Mesothelial cell of epicardium (in vitro differentiated cells): ENCODE measurements around the gene FAM209A. TPM values are rescaled to one million over a fixed set of nuclear protein-coding genes. Genes with fewer than 3 reads are reported as not detected.
"Not testable (repeated sequence)": the region's sequence is repeated elsewhere in the genome, so short reads cannot be mapped to it uniquely, and the experiment has no call there.

Experiments used
- DNase-seq, 2 experiments: peaks; one replicate each; pipeline ENCODE4 v3.0.0; 2021; ENCODE audit warnings: low spot score in 2 of 2; ENCODE audit not compliant: unreplicated experiment in 2 of 2
- H3K27ac Mint-ChIP-seq: 2 replicates; pipeline ENCODE4 v1.8.0; 2021; ENCODE audit warnings: mixed read lengths
- H3K27me3 Mint-ChIP-seq: 2 replicates; pipeline ENCODE4 v1.8.0; 2021; ENCODE audit warnings: low read depth, mixed read lengths
- H3K36me3 Mint-ChIP-seq: 2 replicates; pipeline ENCODE4 v1.8.0; 2021; ENCODE audit warnings: mixed read lengths
- H3K4me1 Mint-ChIP-seq: 2 replicates; pipeline ENCODE4 v1.8.0; 2021; ENCODE audit warnings: mixed read lengths
- H3K4me3 Mint-ChIP-seq: 2 replicates; pipeline ENCODE4 v1.8.0; 2021; ENCODE audit warnings: mild to moderate bottlenecking, moderate library complexity, mixed read lengths
- H3K9me3 Mint-ChIP-seq: 2 replicates; pipeline ENCODE4 v1.8.0; 2021; ENCODE audit warnings: mixed read lengths
- total RNA-seq: library from RNA; stranded (reverse); gene quantifications from 3 replicates; pipeline ENCODE4 v1.2.1, GENCODE V29; 2021
- TF ChIP-seq, protein P1 (sequence below): fragments of 200-600 bp; sonication (generic); IDR thresholded peaks from one replicate; pipeline ENCODE4 v1.5.0; 2021; ENCODE audit warnings: antibody characterized with exemption; ENCODE audit not compliant: unreplicated experiment

FAM209A gene
- total RNA-seq, 1 donor from 2014 or later: 0.34 TPM

- H3K4me3 Mint-ChIP-seq: no peak overlapping the region
- no peak overlapping the region for H3K27ac Mint-ChIP-seq
- H3K36me3 Mint-ChIP-seq: no peaks in the 10 kb centered on the region
- H3K27me3 Mint-ChIP-seq: no peaks in the 10 kb centered on the region
- TF ChIP-seq, protein P1, sequence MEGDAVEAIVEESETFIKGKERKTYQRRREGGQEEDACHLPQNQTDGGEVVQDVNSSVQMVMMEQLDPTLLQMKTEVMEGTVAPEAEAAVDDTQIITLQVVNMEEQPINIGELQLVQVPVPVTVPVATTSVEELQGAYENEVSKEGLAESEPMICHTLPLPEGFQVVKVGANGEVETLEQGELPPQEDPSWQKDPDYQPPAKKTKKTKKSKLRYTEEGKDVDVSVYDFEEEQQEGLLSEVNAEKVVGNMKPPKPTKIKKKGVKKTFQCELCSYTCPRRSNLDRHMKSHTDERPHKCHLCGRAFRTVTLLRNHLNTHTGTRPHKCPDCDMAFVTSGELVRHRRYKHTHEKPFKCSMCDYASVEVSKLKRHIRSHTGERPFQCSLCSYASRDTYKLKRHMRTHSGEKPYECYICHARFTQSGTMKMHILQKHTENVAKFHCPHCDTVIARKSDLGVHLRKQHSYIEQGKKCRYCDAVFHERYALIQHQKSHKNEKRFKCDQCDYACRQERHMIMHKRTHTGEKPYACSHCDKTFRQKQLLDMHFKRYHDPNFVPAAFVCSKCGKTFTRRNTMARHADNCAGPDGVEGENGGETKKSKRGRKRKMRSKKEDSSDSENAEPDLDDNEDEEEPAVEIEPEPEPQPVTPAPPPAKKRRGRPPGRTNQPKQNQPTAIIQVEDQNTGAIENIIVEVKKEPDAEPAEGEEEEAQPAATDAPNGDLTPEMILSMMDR: no peak
- peaks cover 3% of the 10 kb centered on the region for H3K4me1 Mint-ChIP-seq
- no peaks in the 10 kb centered on the region for H3K9me3 Mint-ChIP-seq
- no peak for DNase-seq
These were observed 18.0 kb downstream of the FAM209A start for GRCh38 chr20:56542489-56543030.

DNA sequence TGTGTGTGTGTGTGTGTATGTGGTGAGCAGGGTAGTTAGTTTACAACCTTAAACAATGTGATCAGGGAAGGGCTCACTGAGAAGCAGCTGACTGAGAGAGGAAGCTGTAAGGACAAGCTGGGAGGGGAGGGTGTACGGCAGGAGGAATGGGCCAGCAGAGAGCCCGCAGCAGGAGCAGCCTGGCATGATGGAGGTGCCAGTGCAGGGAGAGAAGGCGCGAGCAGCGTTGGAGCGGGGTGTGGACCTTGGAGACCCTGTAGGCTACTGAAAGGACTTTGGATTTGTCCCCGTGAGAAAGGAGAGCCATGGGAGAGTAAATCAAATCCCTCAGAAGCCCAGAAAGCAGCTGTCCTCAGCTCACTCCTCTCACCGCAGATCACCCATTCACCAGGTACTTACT, 27.0 kb downstream of the FAM209A start:
- Mint-ChIP-seq H3K4me3 (no peak overlapping the region), H3K36me3 (peaks cover 1% of the 10 kb centered on the region), H3K4me1 (peaks cover 8% of the 10 kb centered on the region), H3K9me3 (peaks cover 19% of the 10 kb centered on the region), H3K27me3 (no peaks in the 10 kb centered on the region), H3K27ac (no peak overlapping the region)
- no peak for DNase-seq
- TF ChIP-seq, protein P1: no peak

DNA sequence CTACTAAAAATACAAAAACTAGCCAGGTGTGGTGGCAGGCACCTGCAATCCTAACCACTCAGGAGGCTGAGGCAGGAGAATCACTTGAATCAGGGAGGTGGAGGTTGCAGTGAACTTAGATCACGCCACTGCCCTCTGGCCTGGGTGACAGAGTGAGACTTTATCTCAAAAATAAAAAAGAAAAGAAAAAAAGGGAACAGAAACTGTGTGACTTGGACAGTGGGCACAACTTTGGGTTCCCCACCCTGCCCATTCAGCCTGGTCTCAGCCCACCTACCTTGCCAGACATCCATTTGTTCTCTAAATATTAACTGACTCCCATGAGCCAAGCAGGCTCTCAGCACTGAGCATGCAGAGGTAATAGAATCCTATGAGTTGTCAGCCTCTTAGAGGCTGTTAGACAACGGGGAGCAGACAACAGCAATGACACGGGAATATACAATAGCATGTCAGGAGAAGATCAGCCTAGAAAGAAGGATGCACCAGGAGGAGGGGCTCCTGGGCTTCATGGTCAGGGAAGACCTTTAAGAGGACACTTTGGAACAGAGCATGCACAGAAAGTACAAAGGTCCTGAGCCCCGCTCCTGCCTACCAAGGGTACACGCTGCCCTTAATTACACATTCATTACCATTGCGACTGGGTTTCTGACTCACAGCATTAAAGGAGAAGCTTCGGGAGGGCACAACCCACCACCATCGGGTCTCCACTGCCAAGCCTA, 28.5 kb downstream of the FAM209A start:
- Mint-ChIP-seq H3K27me3 (no peaks in the 10 kb centered on the region), H3K9me3 (peaks cover 16% of the 10 kb centered on the region), H3K27ac (no peak overlapping the region), H3K4me1 (peaks cover 8% of the 10 kb centered on the region), H3K36me3 (peaks cover 1% of the 10 kb centered on the region), H3K4me3 (no peak overlapping the region)
- TF ChIP-seq, protein P1: no peak
- no peak for DNase-seq

- Mint-ChIP-seq H3K9me3 (peaks cover 6% of the 10 kb centered on the region), H3K27ac (peak overlapping the region; percentile 43), H3K36me3 (peaks cover 1% of the 10 kb centered on the region)
These were observed 30.3 kb downstream of the FAM209A start for GRCh38 chr20:56554869-56555268.

GRCh38 chr20:56558968-56559367, 34.4 kb downstream of the FAM209A start:
- H3K4me3 Mint-ChIP-seq: no peak overlapping the region
- no peaks in the 10 kb centered on the region for H3K27me3 Mint-ChIP-seq
- H3K36me3 Mint-ChIP-seq: peaks cover 1% of the 10 kb centered on the region
- H3K27ac Mint-ChIP-seq: no peak overlapping the region
- peaks cover 8% of the 10 kb centered on the region for H3K4me1 Mint-ChIP-seq
- H3K9me3 Mint-ChIP-seq: peaks cover 6% of the 10 kb centered on the region
- TF ChIP-seq, protein P1: no peak
- DNase-seq: no peak

More at GRCh38 chr20:56554869-56555268, 30.3 kb downstream of the FAM209A start:
- no peak for DNase-seq
- TF ChIP-seq, protein P1: no peak
- Mint-ChIP-seq H3K4me3 (no peak overlapping the region), H3K27me3 (no peaks in the 10 kb centered on the region), H3K4me1 (peaks cover 8% of the 10 kb centered on the region)

- H3K27me3 Mint-ChIP-seq, H3K9me3 Mint-ChIP-seq, H3K36me3 Mint-ChIP-seq, DNase-seq, H3K27ac Mint-ChIP-seq, H3K4me3 Mint-ChIP-seq: not testable (repeated sequence)
- H3K4me1 Mint-ChIP-seq: peaks cover 14% of the 10 kb centered on the region
These were observed 40.0 kb downstream of the FAM209A start for GRCh38 chr20:56564526-56564925.
